ENCODE measurements around the gene CCDC88A. TPM values are rescaled to one million over a fixed set of nuclear protein-coding genes. Genes with fewer than 3 reads are reported as not detected.
"Not testable (repeated sequence)": the region's sequence is repeated elsewhere in the genome, so short reads cannot be mapped to it uniquely, and the experiment has no call there.

CCDC88A gene
- total and polyA plus RNA-seq, 12 donors: 18.5 to 101 (median 46.8) TPM

DNA sequence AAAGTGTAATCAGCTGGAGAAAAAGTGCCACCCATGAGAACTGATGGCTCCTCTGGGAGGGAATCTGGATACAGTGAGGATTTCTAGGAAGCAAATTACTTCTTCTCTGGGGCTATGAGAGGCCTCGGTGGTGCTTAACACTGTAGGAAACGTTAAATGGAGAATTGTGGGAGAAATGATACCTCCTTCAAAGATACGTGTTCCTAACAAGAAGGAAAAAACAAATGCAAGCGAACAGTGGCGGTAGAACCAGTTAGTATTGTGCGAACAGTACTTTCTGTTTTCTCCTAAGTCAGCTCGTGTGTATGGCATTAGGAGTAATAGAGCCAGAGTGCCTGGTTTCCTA, 150.0 kb downstream of the CCDC88A start:
- 44 to 51% (median 49%) methylated on average over 7 of the region's 7 CpGs for WGBS, 4 donors
- intact Hi-C loops (cut with DNase I): loop anchor here in 1 of 2 donors (10.0 kb wide), 1 partner anchor 155 kb away; no protein-coding TSS in a partner anchor

DNA sequence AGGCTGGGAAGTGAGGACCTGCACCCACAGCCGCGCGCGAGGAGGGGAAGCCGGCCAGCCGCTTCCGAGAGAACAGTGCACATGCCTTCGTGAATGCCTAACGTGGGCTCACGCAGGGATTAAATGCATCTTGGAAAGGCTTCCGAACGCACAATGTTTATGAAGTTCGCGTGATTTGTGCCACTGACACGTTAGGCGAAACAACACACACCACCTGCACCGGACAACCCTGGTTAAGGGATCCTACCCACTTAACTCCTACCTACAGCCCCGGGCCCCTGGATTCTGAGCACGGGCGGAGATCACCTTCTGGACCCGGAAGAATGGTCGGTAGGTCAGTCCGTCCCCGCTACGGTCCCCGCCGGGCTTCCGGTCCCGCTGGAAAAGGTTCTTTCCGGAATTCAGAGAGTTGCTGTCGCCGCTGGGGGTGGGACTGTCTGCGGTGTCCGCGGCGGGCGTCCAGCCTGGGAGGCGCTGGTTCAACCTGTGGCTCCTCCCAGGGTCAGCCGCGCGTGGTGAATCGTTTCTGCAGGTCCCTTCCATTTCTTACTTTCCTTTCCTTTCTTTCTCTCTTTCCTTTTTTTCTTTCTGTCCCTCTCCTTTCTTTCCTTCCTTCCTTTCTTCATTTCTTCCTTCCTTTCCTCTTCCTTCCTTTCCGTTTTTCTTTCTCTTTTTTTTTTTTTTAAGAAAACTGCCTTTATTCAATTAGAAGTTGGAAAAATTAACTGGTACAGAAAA, 150.6 kb downstream of the CCDC88A start, which contains the start of gene MTIF2:
Gene MTIF2, minus strand, starts transcription at position 325 of the 738 bp plus-strand sequence. CDS start 5,373 bp downstream, outside the sequence.
- DNase-seq: peak; percentile 96 to 98 (median 97)
- Histone ChIP-seq H3K27me3 (no peaks in the 10 kb centered on the region), H3K9me3 (replicated peaks in 1 of 3) (no peaks in the 10 kb centered on the region), H3K4me1 (replicated peaks in 1 of 2) (peaks cover 7 to 17% of the 10 kb centered on the region in 2 donors), H3K27ac (peak within 1 kb of the TSS in 4 of 5 donors; percentile 60 to 94 (median 88)), H3K4me3 (peak within 1 kb of the TSS; percentile 7 to 82 (median 70)), H3K36me3 (replicated peaks in 1 of 2) (peaks cover 0 to 22% of the 10 kb centered on the region in 2 donors)
- intact Hi-C loops (cut with DNase I): loop anchor here in 1 of 2 donors (10.0 kb wide), 1 partner anchor 156 kb away; no protein-coding TSS in a partner anchor
- TF ChIP-seq POLR2A (IDR thresholded peaks at IDR 0.05): peak in 1 of 2 donors; percentile 60
- TF ChIP-seq, protein P1, sequence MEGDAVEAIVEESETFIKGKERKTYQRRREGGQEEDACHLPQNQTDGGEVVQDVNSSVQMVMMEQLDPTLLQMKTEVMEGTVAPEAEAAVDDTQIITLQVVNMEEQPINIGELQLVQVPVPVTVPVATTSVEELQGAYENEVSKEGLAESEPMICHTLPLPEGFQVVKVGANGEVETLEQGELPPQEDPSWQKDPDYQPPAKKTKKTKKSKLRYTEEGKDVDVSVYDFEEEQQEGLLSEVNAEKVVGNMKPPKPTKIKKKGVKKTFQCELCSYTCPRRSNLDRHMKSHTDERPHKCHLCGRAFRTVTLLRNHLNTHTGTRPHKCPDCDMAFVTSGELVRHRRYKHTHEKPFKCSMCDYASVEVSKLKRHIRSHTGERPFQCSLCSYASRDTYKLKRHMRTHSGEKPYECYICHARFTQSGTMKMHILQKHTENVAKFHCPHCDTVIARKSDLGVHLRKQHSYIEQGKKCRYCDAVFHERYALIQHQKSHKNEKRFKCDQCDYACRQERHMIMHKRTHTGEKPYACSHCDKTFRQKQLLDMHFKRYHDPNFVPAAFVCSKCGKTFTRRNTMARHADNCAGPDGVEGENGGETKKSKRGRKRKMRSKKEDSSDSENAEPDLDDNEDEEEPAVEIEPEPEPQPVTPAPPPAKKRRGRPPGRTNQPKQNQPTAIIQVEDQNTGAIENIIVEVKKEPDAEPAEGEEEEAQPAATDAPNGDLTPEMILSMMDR (IDR thresholded peaks at IDR 0.05): peak in 4 of 6 experiments; percentile 8 to 40 (median 29)
- WGBS, 4 donors: 0 to 1% (median 0%) methylated on average over 25 to 43 of the region's 43 CpGs

More for the DNA sequence above, 150.0 kb downstream of the CCDC88A start:
- Histone ChIP-seq H3K27me3 (no peaks in the 10 kb centered on the region), H3K4me3 (peak overlapping the region in 3 of 4 donors; percentile 44 to 82 (median 81)), H3K4me1 (replicated peaks in 1 of 2) (peaks cover 7 to 17% of the 10 kb centered on the region in 2 donors), H3K36me3 (replicated peaks in 1 of 2) (peaks cover 0 to 18% of the 10 kb centered on the region in 2 donors), H3K27ac (peak overlapping the region in 4 of 5 donors; percentile 60 to 89 (median 74)), H3K9me3 (replicated peaks in 1 of 3) (no peaks in the 10 kb centered on the region)
- no peak for TF ChIP-seq POLR2A (IDR thresholded peaks at IDR 0.05)
- TF ChIP-seq, protein P1 (IDR thresholded peaks at IDR 0.05): no peak
- no peak for DNase-seq

DNA sequence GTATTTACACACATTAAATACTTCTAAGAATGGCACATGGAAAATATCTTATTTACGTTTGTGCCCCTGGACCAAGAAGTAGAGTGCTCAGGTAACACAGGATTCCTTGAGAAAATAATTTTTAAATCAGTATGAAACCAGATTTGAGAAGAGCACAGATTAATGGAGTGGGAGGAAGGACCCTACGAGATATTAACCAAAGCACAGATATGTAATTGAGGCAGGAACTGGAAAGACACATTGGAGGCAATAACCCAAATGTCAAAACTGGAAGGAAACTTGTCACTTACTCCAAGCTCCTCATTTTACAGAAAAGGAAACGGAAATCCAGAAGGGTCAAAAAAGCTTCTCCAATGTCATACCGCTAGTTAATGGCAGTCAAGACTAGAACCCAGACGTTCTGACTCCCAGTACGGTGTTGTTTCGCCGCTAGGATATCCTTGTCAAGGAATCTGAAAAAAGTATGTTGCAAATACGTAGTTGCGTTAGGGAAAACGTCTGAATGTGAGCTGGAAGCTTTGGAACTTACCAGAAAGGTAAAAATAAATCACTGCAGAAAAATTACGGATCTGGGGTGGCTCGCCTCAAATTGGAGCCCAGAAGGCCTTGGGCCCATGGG, 151.3 kb downstream of the CCDC88A start:
- H3K4me3 ChIP-seq: peak overlapping the region; percentile 7 to 82 (median 70)
- H3K36me3 ChIP-seq (replicated peaks in 1 of 2): peaks cover 0 to 28% of the 10 kb centered on the region in 2 donors
- H3K27ac ChIP-seq: peak overlapping the region in 4 of 5 donors; percentile 60 to 94 (median 88)
- H3K27me3 ChIP-seq: no peaks in the 10 kb centered on the region
- DNase-seq: no peak
- peaks cover 7 to 17% of the 10 kb centered on the region in 2 donors for H3K4me1 ChIP-seq (replicated peaks in 1 of 2)
- no peaks in the 10 kb centered on the region for H3K9me3 ChIP-seq (replicated peaks in 1 of 3)
- TF ChIP-seq, protein P1 (IDR thresholded peaks at IDR 0.05): no peak
- TF ChIP-seq POLR2A (IDR thresholded peaks at IDR 0.05): no peak
- intact Hi-C loops (cut with DNase I): loop anchor here in 1 of 2 donors (10.0 kb wide), 1 partner anchor 156 kb away; no protein-coding TSS in a partner anchor
- 12 to 14% (median 13%) methylated on average over 13 of the region's 13 CpGs for WGBS, 4 donors

DNA sequence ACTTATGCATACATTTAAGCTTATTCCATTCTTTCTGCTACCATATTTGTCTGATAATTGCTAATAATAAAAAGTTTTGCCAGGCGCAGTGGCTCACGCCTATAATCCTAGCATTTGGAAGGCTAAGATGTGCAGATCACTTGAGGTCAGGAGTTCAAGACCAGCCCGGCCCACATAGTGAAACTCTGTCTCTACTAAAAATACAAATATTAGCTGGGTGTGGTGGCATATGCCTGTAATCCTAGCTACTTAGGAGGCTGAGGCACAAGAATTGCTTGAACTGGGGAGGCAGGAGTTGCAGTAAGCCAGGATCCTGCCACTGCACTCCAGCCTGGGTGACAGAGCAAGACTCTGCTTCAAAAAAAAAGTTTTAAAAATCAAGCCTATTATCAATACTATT, 160.1 kb downstream of the CCDC88A start:
- H3K9me3 ChIP-seq (replicated peaks in 1 of 3); H3K4me3 ChIP-seq; H3K27ac ChIP-seq; H3K27me3 ChIP-seq; DNase-seq; H3K4me1 ChIP-seq (replicated peaks in 1 of 2); intact Hi-C loops (cut with DNase I): not testable (repeated sequence)
- 80 to 90% (median 89%) methylated on average over 3 of the region's 3 CpGs for WGBS, 4 donors
- peaks cover 0 to 69% of the 10 kb centered on the region in 2 donors for H3K36me3 ChIP-seq (replicated peaks in 1 of 2)

Measured in adrenal gland (tissue), 12 donors.